GM21423 (cell line): Measurements from ENCODE around the gene WIF1.
A peak's percentile ranks its signal among the peaks of the same experiment; 100 is the strongest.

Experiments
- ATAC-seq: cut with Tn5 transposase; IDR thresholded peaks from one replicate; pipeline ENCODE4 v1.9.1; 2021; ENCODE audit warnings: mild to moderate bottlenecking, moderate library complexity; ENCODE audit not compliant: unreplicated experiment

Gene WIF1

GRCh38 chr12:65121049-65121955 lies at the start of gene WIF1:
Gene WIF1, minus strand, starts transcription at chr12:65121305. Its CDS starts 114 bp downstream, at chr12:65121191.
- ATAC-seq, result peak; percentile 55

- peak; percentile 48 for ATAC-seq
Measured at GRCh38 chr12:65170209-65170881, 49.2 kb upstream of the WIF1 start.

GRCh38 chr12:65169320-65170208 lies 48.5 kb upstream of the WIF1 start, which contains the start of gene LEMD3:
Gene LEMD3, plus strand, starts transcription at chr12:65169583. Its CDS starts 14 bp downstream, at chr12:65169597.
- ATAC-seq, result peak; percentile 92

- no peak for ATAC-seq
Measured at GRCh38 chr12:65168681-65169319, 47.7 kb upstream of the WIF1 start.

- ATAC-seq, result no peak
Measured at GRCh38 chr12:65164774-65165173, 43.7 kb upstream of the WIF1 start.

- ATAC-seq, result no peak
Measured at GRCh38 chr12:65164244-65164643, 43.1 kb upstream of the WIF1 start.

GRCh38 chr12:65162609-65163008 lies 41.5 kb upstream of the WIF1 start:
- peak; percentile 57 for ATAC-seq

GRCh38 chr12:65157091-65157490 lies 36.0 kb upstream of the WIF1 start:
- no peak for ATAC-seq

- peak; percentile 92 for ATAC-seq
Measured at GRCh38 chr12:65156366-65156841, 35.3 kb upstream of the WIF1 start.

- ATAC-seq, result peak; percentile 22
Measured at GRCh38 chr12:65155784-65156183, 34.7 kb upstream of the WIF1 start.

- ATAC-seq, result no peak
Measured at GRCh38 chr12:65152596-65152995, 31.5 kb upstream of the WIF1 start.

GRCh38 chr12:65152012-65152411 lies 30.9 kb upstream of the WIF1 start:
- no peak for ATAC-seq

- no peak for ATAC-seq
Measured at GRCh38 chr12:65147312-65147905, 26.3 kb upstream of the WIF1 start.

GRCh38 chr12:65140738-65141137 lies 19.6 kb upstream of the WIF1 start:
- no peak for ATAC-seq

GRCh38 chr12:65139389-65139788 lies 18.3 kb upstream of the WIF1 start:
- ATAC-seq, result no peak

GRCh38 chr12:65133879-65134278 lies 12.8 kb upstream of the WIF1 start:
- ATAC-seq, result no peak

- ATAC-seq, result no peak
Measured at GRCh38 chr12:65126482-65126881, 5.4 kb upstream of the WIF1 start.

- no peak for ATAC-seq
Measured at GRCh38 chr12:65125975-65126374, 4.9 kb upstream of the WIF1 start.

GRCh38 chr12:65125247-65125646 lies 4.1 kb upstream of the WIF1 start:
- no peak for ATAC-seq
